Measurements from ENCODE around the gene ABCF2.

Gene ABCF2

DNA sequence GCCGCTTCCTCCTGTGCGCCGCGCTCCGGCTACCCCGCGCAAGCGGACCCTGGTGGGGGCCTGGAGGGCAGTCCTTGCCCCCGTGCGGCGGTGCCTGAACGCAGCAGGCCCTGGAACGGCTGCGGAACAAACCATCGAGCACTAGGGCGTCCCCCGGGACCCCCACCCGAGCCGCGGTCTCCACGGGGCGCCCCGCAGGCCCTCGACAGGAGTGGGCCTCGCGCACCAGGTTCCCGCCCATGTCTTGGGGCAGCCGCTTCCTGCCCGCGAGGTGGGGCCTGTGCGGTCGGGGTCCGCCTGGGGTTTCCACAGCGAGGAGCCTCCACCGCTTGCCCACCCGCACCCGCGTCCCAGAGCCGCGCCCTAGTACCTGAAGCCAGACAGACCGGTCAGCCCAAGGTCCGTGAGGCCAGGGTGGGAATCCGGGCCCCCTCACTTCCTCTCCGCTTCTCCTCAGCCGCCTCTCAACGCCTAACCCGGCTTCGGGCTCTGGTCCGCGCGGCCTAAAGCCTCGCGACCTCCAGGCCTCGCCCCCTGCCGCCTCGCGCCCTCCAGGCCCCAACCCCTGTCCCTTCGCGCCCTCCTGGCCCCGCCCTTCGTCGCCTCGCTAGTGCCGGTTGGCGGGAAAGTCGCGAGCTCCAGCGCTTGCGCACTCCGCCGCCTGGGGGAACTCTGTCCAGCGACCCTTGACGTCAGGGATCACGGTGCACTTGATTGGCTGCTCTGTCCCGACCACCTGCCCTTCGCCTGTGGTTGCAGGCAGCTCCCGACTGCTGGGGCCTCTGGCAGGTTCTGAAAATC, 52.6 kb downstream of the ABCF2 start:
- ChIA-PET POLR2A (no interaction called here), CTCF (interaction anchor here (1.0 to 4.2 kb wide), 7 partner anchors 8 to 112 kb away, joined by 3 to 19 read pairs (median 4); no protein-coding TSS in a partner anchor)
- H3K4me3 ChIP-seq (ENCODE audit: low read depth, low read length), result no peak overlapping the region
- TF ChIP-seq, protein P1, sequence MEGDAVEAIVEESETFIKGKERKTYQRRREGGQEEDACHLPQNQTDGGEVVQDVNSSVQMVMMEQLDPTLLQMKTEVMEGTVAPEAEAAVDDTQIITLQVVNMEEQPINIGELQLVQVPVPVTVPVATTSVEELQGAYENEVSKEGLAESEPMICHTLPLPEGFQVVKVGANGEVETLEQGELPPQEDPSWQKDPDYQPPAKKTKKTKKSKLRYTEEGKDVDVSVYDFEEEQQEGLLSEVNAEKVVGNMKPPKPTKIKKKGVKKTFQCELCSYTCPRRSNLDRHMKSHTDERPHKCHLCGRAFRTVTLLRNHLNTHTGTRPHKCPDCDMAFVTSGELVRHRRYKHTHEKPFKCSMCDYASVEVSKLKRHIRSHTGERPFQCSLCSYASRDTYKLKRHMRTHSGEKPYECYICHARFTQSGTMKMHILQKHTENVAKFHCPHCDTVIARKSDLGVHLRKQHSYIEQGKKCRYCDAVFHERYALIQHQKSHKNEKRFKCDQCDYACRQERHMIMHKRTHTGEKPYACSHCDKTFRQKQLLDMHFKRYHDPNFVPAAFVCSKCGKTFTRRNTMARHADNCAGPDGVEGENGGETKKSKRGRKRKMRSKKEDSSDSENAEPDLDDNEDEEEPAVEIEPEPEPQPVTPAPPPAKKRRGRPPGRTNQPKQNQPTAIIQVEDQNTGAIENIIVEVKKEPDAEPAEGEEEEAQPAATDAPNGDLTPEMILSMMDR (IDR thresholded peaks at IDR 0.05; ENCODE audit: insufficient read depth, low read length, missing control alignments), result no peak
- no peak for DNase-seq (ENCODE audit: low read depth, low spot score)

DNA sequence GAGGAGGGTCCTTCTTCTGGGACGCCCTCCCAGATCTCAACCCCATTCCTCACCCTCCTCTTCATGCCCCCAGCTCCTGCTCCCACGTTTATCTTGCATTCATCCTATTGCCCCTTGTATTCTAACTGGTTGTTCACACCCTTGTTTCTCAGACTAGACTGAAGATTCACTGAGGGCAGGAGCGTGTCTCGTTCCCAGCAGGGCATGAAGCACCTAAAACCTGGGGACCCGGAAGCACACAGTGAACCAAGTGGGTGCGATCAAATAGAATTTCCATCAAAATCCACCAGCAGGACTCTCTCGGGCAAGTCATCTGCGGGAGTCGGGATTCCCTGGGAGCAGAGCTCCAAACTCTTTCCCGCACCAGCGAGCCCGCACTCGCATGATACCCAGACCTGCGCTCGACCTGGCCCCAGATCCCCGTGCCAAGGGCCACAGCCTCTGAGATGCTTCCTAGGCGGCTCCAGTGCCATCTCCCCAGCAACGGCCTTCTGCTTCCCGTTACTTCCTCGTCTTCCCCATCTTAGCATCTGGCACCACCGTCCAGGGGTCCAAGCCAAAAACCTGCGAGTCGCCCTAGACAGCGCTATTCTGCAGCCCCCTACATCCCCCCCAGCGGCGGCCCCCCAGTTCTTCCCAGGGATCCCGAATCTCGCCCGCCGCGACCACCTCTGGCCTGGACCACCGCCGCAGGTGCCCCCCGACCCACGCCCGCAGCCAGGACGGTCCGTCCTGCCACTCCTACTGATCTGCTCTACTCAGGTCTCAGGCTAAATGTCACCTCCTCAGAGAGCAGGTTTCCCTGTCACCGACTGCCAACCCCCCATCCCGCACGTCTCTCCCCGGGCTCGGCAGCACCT, 53.4 kb downstream of the ABCF2 start:
- DNase-seq (ENCODE audit: low read depth, low spot score), result no peak
- no peak overlapping the region for H3K4me3 ChIP-seq (ENCODE audit: low read depth, low read length)
- ChIA-PET CTCF (interaction anchor here (0.6 to 1.3 kb wide), 10 partner anchors 9 to 211 kb away, joined by 3 to 8 read pairs (median 3); no protein-coding TSS in a partner anchor), POLR2A (no interaction called here)
- TF ChIP-seq, protein P1 (IDR thresholded peaks at IDR 0.05; ENCODE audit: insufficient read depth, low read length, missing control alignments), result no peak

DNA sequence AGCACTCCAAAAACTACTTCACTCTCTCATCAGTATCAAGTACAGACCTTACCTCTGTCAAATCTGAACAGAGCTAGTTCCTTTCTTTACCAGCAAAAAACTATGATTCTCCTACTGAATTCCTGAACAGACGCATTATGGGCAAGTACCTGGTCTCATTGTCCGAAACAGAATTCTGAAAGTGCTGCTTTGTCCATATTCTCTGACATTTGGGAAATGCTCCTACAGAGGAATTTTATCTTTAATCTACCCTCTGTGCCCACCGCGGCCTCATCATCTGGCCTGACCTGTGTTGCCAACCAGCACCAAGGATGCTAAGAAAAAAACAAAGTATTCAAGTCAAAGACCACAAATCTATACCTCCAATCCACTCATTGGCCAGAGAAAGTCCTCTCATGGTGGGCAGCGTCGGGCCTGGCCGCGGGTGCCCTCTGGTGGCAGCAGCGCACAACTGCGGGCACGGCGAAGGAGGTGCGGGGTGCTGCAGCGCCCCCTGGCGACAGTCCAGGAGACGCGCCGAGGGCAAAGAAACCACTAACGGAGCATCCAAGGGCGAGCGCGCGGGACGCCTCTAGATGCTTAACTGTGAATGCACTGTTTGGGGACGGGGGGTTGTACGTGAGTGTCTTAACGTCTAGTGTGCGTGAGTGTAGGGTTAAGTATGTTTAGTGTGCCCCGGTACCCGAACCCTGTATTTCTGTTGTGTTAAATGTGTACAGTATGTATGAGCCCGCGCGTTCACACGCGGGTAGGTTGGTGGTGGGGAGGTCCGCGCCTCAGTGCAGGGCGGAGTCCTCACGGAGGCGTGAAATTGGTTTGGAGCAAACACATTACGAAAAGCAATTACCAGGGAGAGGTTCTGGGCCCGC, 54.5 kb downstream of the ABCF2 start:
- H3K4me3 ChIP-seq (ENCODE audit: low read depth, low read length), result no peak overlapping the region
- ChIA-PET POLR2A (no interaction called here), CTCF (interaction anchor here (0.6 to 1.3 kb wide), 32 partner anchors 8 to 274 kb away, joined by 3 to 29 read pairs (median 4); partner anchors contain the start of gene ASB10)
- no peak for DNase-seq (ENCODE audit: low read depth, low spot score)
- TF ChIP-seq, protein P1 (IDR thresholded peaks at IDR 0.05; ENCODE audit: insufficient read depth, low read length, missing control alignments), result peak; percentile 100

DNA sequence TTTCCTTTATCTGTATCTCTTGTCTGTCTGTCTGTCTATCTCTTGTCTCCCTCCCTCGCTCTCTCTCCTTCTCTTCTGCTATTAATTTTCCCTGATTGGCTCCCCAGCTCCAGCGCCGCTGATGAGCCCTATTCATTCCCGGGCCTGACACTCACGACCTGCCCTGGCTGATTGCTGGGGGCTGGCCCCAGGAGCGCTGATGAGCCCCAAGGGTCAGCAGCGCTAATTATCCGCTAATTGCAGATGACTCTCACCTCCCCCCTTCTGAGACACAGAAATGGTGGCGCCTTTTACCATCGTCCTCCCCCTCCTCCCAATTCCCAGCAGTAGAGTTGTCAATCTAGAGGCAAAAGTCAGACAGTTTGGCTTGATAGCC, 58.2 kb downstream of the ABCF2 start:
- ChIA-PET POLR2A (interaction anchor here (0.6 kb wide), 1 partner anchor 83 kb away, joined by 3 read pairs; no protein-coding TSS in a partner anchor), CTCF (interaction anchor here (1.0 to 6.5 kb wide), 12 partner anchors 9 to 270 kb away, joined by 3 to 41 read pairs (median 7); no protein-coding TSS in a partner anchor)
- TF ChIP-seq, protein P1 (IDR thresholded peaks at IDR 0.05; ENCODE audit: insufficient read depth, low read length, missing control alignments), result no peak
- H3K4me3 ChIP-seq (ENCODE audit: low read depth, low read length), result no peak overlapping the region
- DNase-seq (ENCODE audit: low read depth, low spot score), result no peak

DNA sequence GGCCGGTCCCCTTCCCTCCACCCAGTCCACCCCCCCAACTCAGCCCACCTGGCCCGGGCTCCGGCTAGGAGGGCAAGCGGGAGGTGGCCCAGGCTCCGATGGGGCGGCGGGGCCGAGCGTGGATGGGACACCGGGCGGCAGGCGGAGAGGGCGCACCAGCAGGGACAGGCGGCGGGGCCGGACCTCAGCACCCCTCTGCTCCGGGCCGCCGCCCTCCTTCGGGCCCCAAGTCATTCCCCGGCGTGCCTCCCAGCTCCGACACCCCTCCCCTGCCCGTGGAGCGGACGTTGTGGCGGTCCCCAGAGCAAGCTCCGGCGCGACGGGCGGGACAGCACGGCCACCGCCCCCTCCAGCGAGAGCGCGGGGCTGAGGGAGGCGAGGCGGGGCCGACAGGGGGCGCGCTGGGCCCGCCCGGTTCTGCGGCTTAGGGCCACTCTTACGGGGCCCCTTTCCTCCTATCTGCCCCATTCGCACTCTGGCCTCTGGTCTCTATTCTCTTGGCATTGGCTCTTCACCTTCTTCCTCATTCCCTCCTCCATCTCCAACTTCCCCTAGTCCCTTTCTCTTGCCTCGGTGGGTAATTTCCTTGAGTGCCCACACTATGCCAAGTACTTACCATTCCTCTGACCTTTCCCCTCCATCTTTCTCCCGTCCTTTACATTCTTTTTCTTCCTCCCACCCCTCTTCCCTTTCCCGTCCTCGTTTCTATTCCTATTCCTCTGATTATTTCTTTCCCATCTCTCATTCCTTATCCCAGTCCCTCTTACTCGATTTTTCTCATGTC, 58.8 kb downstream of the ABCF2 start:
- CTCF ChIA-PET, result interaction anchor here (0.6 to 6.5 kb wide), 11 partner anchors 9 to 204 kb away, joined by 3 to 41 read pairs (median 4); no protein-coding TSS in a partner anchor
- DNase-seq (ENCODE audit: low read depth, low spot score), result no peak
- no peak overlapping the region for H3K4me3 ChIP-seq (ENCODE audit: low read depth, low read length)
- TF ChIP-seq, protein P1 (IDR thresholded peaks at IDR 0.05; ENCODE audit: insufficient read depth, low read length, missing control alignments), result peak; percentile 51
- POLR2A ChIA-PET, result no interaction called here
